Fibroblast of villous mesenchyme (primary cell): ENCODE measurements around the gene OR51S1. TPM values are rescaled to one million over a fixed set of nuclear protein-coding genes. Genes with fewer than 3 reads are reported as not detected.
"Not testable (repeated sequence)": the region's sequence is repeated elsewhere in the genome, so short reads cannot be mapped to it uniquely, and the experiment has no call there.

Experiments used
- DNase-seq: peaks from one replicate; pipeline ENCODE4 v3.0.0-alpha.2; 2010; ENCODE audit warnings: low read depth
- H3K4me3 ChIP-seq: 2 replicates; pipeline ENCODE4 v1.5.1; 2011; ENCODE audit warnings: low read depth, mild to moderate bottlenecking, low read length
- CTCF ChIP-seq: IDR thresholded peaks from 2 replicates; pipeline ENCODE4 v1.5.1; 2012; ENCODE audit warnings: low read depth, mild to moderate bottlenecking, low read length; ENCODE audit not compliant: insufficient read depth
- total RNA-seq: library from RNA; depleted of rRNA; stranded (reverse); fragments of >200 nt; gene quantifications from 2 replicates; pipeline ENCODE4 v1.2.3, GENCODE V29; 2012

Gene OR51S1
- total RNA-seq, 1 donor = not detected

GRCh38 chr11:4809246-4809645 is 39.8 kb downstream of the OR51S1 start:
- no peak for TF ChIP-seq CTCF
- no peak overlapping the region for H3K4me3 ChIP-seq
- no peak for DNase-seq

GRCh38 chr11:4808476-4808875 is 40.5 kb downstream of the OR51S1 start:
- H3K4me3 ChIP-seq = no peak overlapping the region
- TF ChIP-seq CTCF = no peak
- DNase-seq = no peak

GRCh38 chr11:4804280-4804679 is 44.7 kb downstream of the OR51S1 start, which contains the start of gene OR52R1:
OR52R1 (minus strand) TSS chr11:4804380; CDS start chr11:4804380, 0 bp downstream.
- no peak within 1 kb of the TSS for H3K4me3 ChIP-seq
- no peak for DNase-seq
- TF ChIP-seq CTCF = no peak

- not testable (repeated sequence) for H3K4me3 ChIP-seq, DNase-seq
Observed at GRCh38 chr11:4801316-4801715, 47.7 kb downstream of the OR51S1 start.

GRCh38 chr11:4798427-4799183 is 50.4 kb downstream of the OR51S1 start:
- H3K4me3 ChIP-seq = no peak overlapping the region
- no peak for TF ChIP-seq CTCF
- no peak for DNase-seq

Other genes starting within 250 kb of the OR51S1 start
- gene TRIM68, start 241.0 kb downstream of the OR51S1 start, total RNA-seq = 9.3 and 12.1 TPM in 2 replicates
- gene OR51D1, start 211.7 kb downstream of the OR51S1 start, total RNA-seq = not detected in 2 replicates
- not detected in 2 replicates for gene OR51E1, start 205.2 kb downstream of the OR51S1 start, total RNA-seq
- gene OR51E2, start 151.4 kb downstream of the OR51S1 start, total RNA-seq = 0.43 and 1.9 TPM in 2 replicates
- not detected in 2 replicates for gene MMP26, start 144.4 kb downstream of the OR51S1 start, total RNA-seq
- not detected in 2 replicates for gene OR51F1, start 79.3 kb downstream of the OR51S1 start, total RNA-seq
- not detected in 2 replicates for gene OR52R1, start 44.8 kb downstream of the OR51S1 start, total RNA-seq
- not detected in 2 replicates for gene OR51F2, start 27.9 kb downstream of the OR51S1 start, total RNA-seq
- not detected in 2 replicates for gene OR51T1, start 32.7 kb upstream of the OR51S1 start, total RNA-seq
- gene OR51A7, start 54.6 kb upstream of the OR51S1 start, total RNA-seq = not detected in 2 replicates
- not detected in 2 replicates for gene OR51G2, start 70.1 kb upstream of the OR51S1 start, total RNA-seq
- not detected in 2 replicates for gene OR51G1, start 75.1 kb upstream of the OR51S1 start, total RNA-seq
- not detected in 2 replicates for gene OR51A4, start 98.4 kb upstream of the OR51S1 start, total RNA-seq
- not detected in 2 replicates for gene OR51A2, start 106.5 kb upstream of the OR51S1 start, total RNA-seq
- gene OR51L1, start 145.6 kb upstream of the OR51S1 start, total RNA-seq = not detected in 2 replicates
- not detected in 2 replicates for gene OR52J3, start 197.3 kb upstream of the OR51S1 start, total RNA-seq
- not detected in 2 replicates for gene OR52E2, start 210.4 kb upstream of the OR51S1 start, total RNA-seq
- gene OR52E1, start 220.4 kb upstream of the OR51S1 start, total RNA-seq = not detected in 2 replicates